GM12875 (cell line): ENCODE data around the gene JUP.

ENCODE experiments used
- H3K4me3 ChIP-seq: one replicate; pipeline ENCODE4 v1.5.1; 2011; ENCODE audit warnings: low read depth, low read length, control low read depth
- CTCF ChIP-seq: IDR thresholded peaks from 2 replicates; pipeline ENCODE4 v1.5.1; 2011; ENCODE audit warnings: low read depth, mild to moderate bottlenecking, control low read depth, inconsistent platforms, low read length, moderate library complexity, borderline replicate concordance; ENCODE audit not compliant: insufficient read depth

Gene JUP

GRCh38 chr17:41717408-41718286, 68.9 kb downstream of the JUP start:
- H3K4me3 ChIP-seq: no peak overlapping the region
- no peak for TF ChIP-seq CTCF

DNA sequence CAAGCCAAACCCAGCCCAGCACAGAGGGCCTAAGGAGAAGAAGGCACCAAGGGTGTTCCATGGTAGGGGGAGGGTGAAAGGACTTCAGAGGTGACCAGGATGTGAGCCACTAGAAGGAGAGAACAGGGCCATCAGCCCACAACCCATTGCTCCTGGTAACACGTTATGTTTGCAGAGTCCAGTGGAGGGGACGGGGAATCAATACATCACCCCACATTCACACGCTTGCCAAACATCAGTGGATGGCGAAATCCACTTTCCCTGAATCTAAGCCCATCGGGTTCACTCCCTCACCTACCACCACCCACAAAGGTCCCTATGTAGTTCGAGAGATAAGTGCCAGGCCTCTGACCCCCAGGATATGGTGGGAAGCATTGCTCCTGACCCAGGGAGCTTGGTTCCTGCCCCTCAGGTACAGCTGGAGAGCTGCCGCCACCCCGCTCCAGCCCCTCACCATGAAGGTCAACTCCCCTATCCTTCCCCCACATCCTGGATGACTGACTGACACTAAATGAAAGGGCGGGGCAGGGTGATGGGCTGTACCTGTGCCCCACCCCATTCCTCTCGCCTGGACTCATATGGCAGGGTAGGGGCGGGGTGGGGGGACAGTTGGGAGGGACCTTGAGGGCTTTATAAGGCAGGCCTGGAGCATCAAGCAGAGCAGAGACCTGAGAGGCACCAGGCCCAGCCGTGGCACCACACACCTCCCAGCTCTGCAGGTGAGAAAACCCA, 74.7 kb downstream of the JUP start, which contains the start of gene GAST:
GAST (plus strand) TSS at position 663 of the 732 bp plus-strand sequence. CDS start 3,106 bp downstream, outside the sequence.
- no peak for TF ChIP-seq CTCF
- no peak within 1 kb of the TSS for H3K4me3 ChIP-seq

DNA sequence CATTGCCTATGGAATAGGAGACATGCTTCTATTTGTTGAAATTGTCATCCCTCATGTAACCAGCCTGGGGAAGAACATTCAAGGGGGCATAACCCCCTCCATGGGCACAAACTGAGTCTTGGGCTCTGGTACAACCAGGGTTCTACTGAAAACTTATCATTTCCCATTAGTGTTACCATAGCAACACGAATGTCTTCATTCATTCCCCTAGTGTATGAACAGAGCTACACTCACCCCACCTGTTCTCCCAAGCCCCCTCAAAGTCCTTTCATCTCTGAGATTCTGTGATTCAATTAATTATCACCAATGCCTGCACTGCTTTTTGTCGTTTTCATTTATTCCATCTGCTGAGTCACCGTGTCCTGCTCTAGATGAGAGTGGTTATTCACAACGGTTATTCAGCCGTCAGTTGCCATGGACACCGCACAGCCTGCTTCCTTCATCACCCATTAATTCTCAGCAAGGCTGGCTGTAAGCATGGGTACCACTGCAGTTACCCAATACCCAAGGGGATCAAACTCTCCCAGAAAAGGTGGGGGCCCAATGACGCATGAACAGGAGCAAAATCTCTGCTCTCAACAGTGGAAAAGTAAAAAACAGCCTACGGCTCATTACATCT, 75.9 kb downstream of the JUP start:
- no peak overlapping the region for H3K4me3 ChIP-seq
- TF ChIP-seq CTCF: no peak

- TF ChIP-seq CTCF: no peak
Measured at GRCh38 chr17:41707803-41708669, 78.5 kb downstream of the JUP start.

GRCh38 chr17:41705271-41705991, 81.1 kb downstream of the JUP start:
- no peak overlapping the region for H3K4me3 ChIP-seq
- no peak for TF ChIP-seq CTCF

More at GRCh38 chr17:41707803-41708669, 78.5 kb downstream of the JUP start:
- H3K4me3 ChIP-seq: no peak overlapping the region
